ENCODE measurements around the gene EDIL3. TPM values are rescaled to one million over a fixed set of nuclear protein-coding genes. Genes with fewer than 3 reads are reported as not detected.

Gene EDIL3
- total and polyA plus RNA-seq, 2 of the 13 experiments (the other 11 are each of a cell fraction or from before 2014, with no cell fraction given): 0.01 TPM; not detected in 1

DNA sequence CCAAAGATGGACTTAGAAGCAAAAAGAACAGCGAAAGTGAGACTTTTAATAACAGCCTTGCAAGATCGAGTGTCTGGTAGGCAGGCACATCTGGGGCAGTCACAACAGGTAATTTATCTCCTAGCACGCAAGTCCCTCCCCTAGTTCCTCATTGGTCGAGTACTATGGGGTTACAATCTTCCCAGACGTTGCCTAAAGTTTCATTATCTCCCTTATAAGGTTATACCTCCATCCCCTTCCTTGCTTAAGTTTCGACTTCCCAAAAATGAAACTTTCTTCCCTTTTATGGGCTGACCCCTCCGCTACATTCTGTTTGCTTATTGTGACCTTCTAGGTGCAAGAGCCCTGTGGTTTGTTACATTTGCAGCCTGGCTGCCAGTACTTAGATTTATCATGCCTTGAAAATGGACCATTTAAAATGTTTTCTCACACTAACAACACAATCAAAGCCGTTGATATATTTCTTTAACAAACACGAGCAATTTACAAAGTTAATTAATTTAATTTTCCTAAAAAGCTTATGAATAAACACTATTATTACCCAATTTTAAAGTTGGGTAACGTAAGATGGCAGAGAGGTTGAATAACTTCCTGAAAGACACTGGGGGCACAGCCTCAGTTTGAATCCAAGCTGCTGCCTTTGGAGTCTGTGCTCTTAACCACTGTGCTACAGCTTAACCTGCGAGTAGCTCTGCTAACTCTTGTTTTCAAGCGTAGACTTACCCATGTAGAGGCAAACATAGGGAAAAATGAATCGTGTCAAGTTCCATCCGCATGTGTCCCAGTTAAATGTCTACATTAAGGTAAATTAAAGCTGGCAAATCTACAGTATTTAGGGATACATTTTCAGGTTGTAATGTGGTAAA lies 91.7 kb downstream of the EDIL3 start:
- 24% methylated on average over 14 of the region's 14 CpGs for WGBS (ENCODE audit: low lambda C conversion rate)
- no peak overlapping the region for H3K4me3 ChIP-seq (replicated peaks in 1 of 3; ENCODE audit: insufficient read depth in 1 of 3, low read depth in 2 of 3, low read length in 3 of 3)
- no peaks in the 10 kb centered on the region for H4K20me1 ChIP-seq (ENCODE audit: insufficient read depth, low read length)
- H3K9ac ChIP-seq (ENCODE audit: insufficient read depth, low read depth, low read length): no peak overlapping the region
- intact Hi-C loops (cut with micrococcal nuclease; ENCODE audit: unreplicated experiment) (no loop called here), in situ Hi-C loops (cut with HindIII; ENCODE audit: extremely low pct_ligation_motif_present, low pct_unique_long_range_greater_than_20kb) (no loop called here)
- no peak for DNase-seq (ENCODE audit: low spot score)
- H3K27ac ChIP-seq (ENCODE audit: extremely low read length, insufficient read depth, low read length): no peak overlapping the region
- CTCF ChIA-PET (ENCODE audit: low intra/inter-chr PET ratio, low total read pairs): no interaction called here
- FAIRE-seq: no peak
- H3K79me2 ChIP-seq (ENCODE audit: insufficient read depth, low read length): no peaks in the 10 kb centered on the region
- POLR2A ChIA-PET: no interaction called here
- no peak overlapping the region for H3K4me2 ChIP-seq (ENCODE audit: low read depth, low read length)
- no peak overlapping the region for H2AFZ ChIP-seq (ENCODE audit: low read length)
- no peaks in the 10 kb centered on the region for H3K36me3 ChIP-seq (replicated peaks in 1 of 2; ENCODE audit: control insufficient read depth in 1 of 2, insufficient read depth in 2 of 2, low read length in 2 of 2)
- no peaks in the 10 kb centered on the region for H3K4me1 ChIP-seq (ENCODE audit: insufficient read depth, low read length)
- H3K27me3 ChIP-seq (ENCODE audit: control insufficient read depth in 1 of 2, insufficient read depth in 2 of 2, low read length in 2 of 2): no peaks in the 10 kb centered on the region
- no peak for ATAC-seq
- no TSS peak for BruUV-seq (replicated peaks)
- H3K9me3 ChIP-seq (ENCODE audit: low read length): no peaks in the 10 kb centered on the region
- no peak for TF ChIP-seq JDP2 (CRISPR knock-in tag; IDR thresholded peaks at IDR 0.05; ENCODE audit: borderline replicate concordance)
- TF ChIP-seq AFF4 (CRISPR knock-in tag; IDR thresholded peaks at IDR 0.05): no peak
- no peak for TF ChIP-seq FOXC1 (CRISPR knock-in tag; IDR thresholded peaks at IDR 0.05; ENCODE audit: borderline replicate concordance)
- TF ChIP-seq CBFB (CRISPR knock-in tag; IDR thresholded peaks at IDR 0.05): no peak
- no peak for TF ChIP-seq ZNF12 (CRISPR knock-in tag; IDR thresholded peaks at IDR 0.05)
- TF ChIP-seq ZNF432 (CRISPR knock-in tag; IDR thresholded peaks at IDR 0.05; ENCODE audit: borderline replicate concordance): no peak
- TF ChIP-seq NCOA5 (CRISPR knock-in tag; IDR thresholded peaks at IDR 0.05): no peak
- TF ChIP-seq KLF12 (CRISPR knock-in tag; IDR thresholded peaks at IDR 0.05; ENCODE audit: borderline replicate concordance): no peak
- TF ChIP-seq DBP (CRISPR knock-in tag; IDR thresholded peaks at IDR 0.05; ENCODE audit: not compliant biosample characterization): no peak
- TF ChIP-seq ZBTB39 (CRISPR knock-in tag; IDR thresholded peaks at IDR 0.05): no peak

Measured in HepG2 (cell line).